DOHH2 (cell line): Measurements from ENCODE around the gene ATXN7L1.

Experiments used
- H3F3A ChIP-seq: fragments of 200-600 bp; sonication (generic), shearing (Covaris generic); 2 replicates; pipeline ENCODE4 v1.6.0; 2016; ENCODE audit warnings: antibody characterized with exemption, mild to moderate bottlenecking; ENCODE audit not compliant: control insufficient read depth, insufficient read depth
- H3K27ac ChIP-seq: fragments of 200-600 bp; sonication (generic); 2 replicates; pipeline ENCODE4 v1.5.1; 2014; ENCODE audit warnings: low read depth, mild to moderate bottlenecking, low read length, moderate library complexity
- H3K27me3 ChIP-seq: fragments of 200-600 bp; sonication (generic); 2 replicates; pipeline ENCODE4 v1.6.1; 2014; ENCODE audit warnings: mild to moderate bottlenecking, low read length, mixed read lengths; ENCODE audit not compliant: control insufficient read depth
- H3K36me3 ChIP-seq: fragments of 200-600 bp; sonication (generic); 2 replicates; pipeline ENCODE4 v1.6.1; 2014; ENCODE audit warnings: mild to moderate bottlenecking, low read length, moderate library complexity, mixed read lengths; ENCODE audit not compliant: control insufficient read depth
- H3K4me1 ChIP-seq: fragments of 200-600 bp; sonication (generic); 2 replicates; pipeline ENCODE4 v1.6.1; 2014; ENCODE audit warnings: mild to moderate bottlenecking, low read length, mixed read lengths; ENCODE audit not compliant: control insufficient read depth
- H3K4me2 ChIP-seq: fragments of 200-600 bp; sonication (generic); 2 replicates; pipeline ENCODE4 v1.6.0; 2014; ENCODE audit warnings: mild to moderate bottlenecking, low read length, moderate library complexity
- H3K4me3 ChIP-seq: fragments of 200-600 bp; sonication (generic); 2 replicates; pipeline ENCODE4 v1.5.1; 2014; ENCODE audit warnings: mild to moderate bottlenecking, low read length, mixed read lengths
- H3K79me2 ChIP-seq: fragments of 200-600 bp; sonication (generic); 2 replicates; pipeline ENCODE4 v1.6.1; 2014; ENCODE audit warnings: mild to moderate bottlenecking, low read length, mixed read lengths; ENCODE audit not compliant: control insufficient read depth
- H3K9me2 ChIP-seq: fragments of 200-600 bp; sonication (generic); replicated peaks from 2 replicates; pipeline ENCODE4 v1.6.1; 2014; ENCODE audit warnings: mild to moderate bottlenecking, low read length, mixed read lengths; ENCODE audit not compliant: control insufficient read depth
- H3K9me3 ChIP-seq: fragments of 200-600 bp; sonication (generic); 2 replicates; pipeline ENCODE4 v1.6.1; 2014; ENCODE audit warnings: antibody characterized with exemption, low read length, mixed read lengths; ENCODE audit not compliant: control insufficient read depth, insufficient read depth
- H4K20me1 ChIP-seq: fragments of 200-600 bp; sonication (generic); 2 replicates; pipeline ENCODE4 v1.6.0; 2014; ENCODE audit warnings: low read depth, mild to moderate bottlenecking, antibody characterized with exemption, low read length, moderate library complexity; ENCODE audit not compliant: control insufficient read depth, insufficient read depth
- EZH2phosphoT487 ChIP-seq: fragments of 200-600 bp; sonication (generic); IDR thresholded peaks from 2 replicates; pipeline ENCODE4 v1.6.1; 2017; ENCODE audit warnings: borderline replicate concordance, mild to moderate bottlenecking, antibody characterized with exemption, low read length, moderate library complexity, mixed read lengths
- TF ChIP-seq, protein P1 (sequence below): fragments of 200-600 bp; sonication (generic); IDR thresholded peaks from one replicate; pipeline ENCODE4 v1.5.1; 2014; ENCODE audit warnings: antibody characterized with exemption, mild to moderate bottlenecking, low read depth, low read length; ENCODE audit not compliant: poor library complexity, severe bottlenecking

Gene ATXN7L1

GRCh38 chr7:105643384-105643783 lies 233.0 kb downstream of the ATXN7L1 start:
- no peaks in the 10 kb centered on the region for H3K79me2 ChIP-seq
- H3K36me3 ChIP-seq, result peaks cover 6% of the 10 kb centered on the region
- TF ChIP-seq EZH2phosphoT487, result no peak
- TF ChIP-seq, protein P1, sequence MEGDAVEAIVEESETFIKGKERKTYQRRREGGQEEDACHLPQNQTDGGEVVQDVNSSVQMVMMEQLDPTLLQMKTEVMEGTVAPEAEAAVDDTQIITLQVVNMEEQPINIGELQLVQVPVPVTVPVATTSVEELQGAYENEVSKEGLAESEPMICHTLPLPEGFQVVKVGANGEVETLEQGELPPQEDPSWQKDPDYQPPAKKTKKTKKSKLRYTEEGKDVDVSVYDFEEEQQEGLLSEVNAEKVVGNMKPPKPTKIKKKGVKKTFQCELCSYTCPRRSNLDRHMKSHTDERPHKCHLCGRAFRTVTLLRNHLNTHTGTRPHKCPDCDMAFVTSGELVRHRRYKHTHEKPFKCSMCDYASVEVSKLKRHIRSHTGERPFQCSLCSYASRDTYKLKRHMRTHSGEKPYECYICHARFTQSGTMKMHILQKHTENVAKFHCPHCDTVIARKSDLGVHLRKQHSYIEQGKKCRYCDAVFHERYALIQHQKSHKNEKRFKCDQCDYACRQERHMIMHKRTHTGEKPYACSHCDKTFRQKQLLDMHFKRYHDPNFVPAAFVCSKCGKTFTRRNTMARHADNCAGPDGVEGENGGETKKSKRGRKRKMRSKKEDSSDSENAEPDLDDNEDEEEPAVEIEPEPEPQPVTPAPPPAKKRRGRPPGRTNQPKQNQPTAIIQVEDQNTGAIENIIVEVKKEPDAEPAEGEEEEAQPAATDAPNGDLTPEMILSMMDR, result no peak
- H3K27me3 ChIP-seq, result no peaks in the 10 kb centered on the region
- H3K9me3 ChIP-seq, result no peaks in the 10 kb centered on the region
- no peak overlapping the region for H3K27ac ChIP-seq
- 0 out of 2 replicates have a peak, but pooled peaks cover under 1% of the 10 kb centered on the region for H3K4me1 ChIP-seq
- no peaks in the 10 kb centered on the region for H3F3A ChIP-seq
- no peak overlapping the region for H3K4me2 ChIP-seq
- H4K20me1 ChIP-seq, result no peaks in the 10 kb centered on the region
- no peak overlapping the region for H3K4me3 ChIP-seq
- H3K9me2 ChIP-seq, result no peaks in the 10 kb centered on the region

GRCh38 chr7:105642264-105642663 lies 234.1 kb downstream of the ATXN7L1 start:
- H3K9me2 ChIP-seq, result no peaks in the 10 kb centered on the region
- H3K27ac ChIP-seq, result no peak overlapping the region
- H3K4me1 ChIP-seq, result no peaks in the 10 kb centered on the region
- H3K9me3 ChIP-seq, result no peaks in the 10 kb centered on the region
- H3K4me2 ChIP-seq, result no peak overlapping the region
- H3K4me3 ChIP-seq, result no peak overlapping the region
- no peaks in the 10 kb centered on the region for H3K27me3 ChIP-seq
- TF ChIP-seq, protein P1, result no peak
- no peak for TF ChIP-seq EZH2phosphoT487
- no peaks in the 10 kb centered on the region for H3F3A ChIP-seq
- no peaks in the 10 kb centered on the region for H3K79me2 ChIP-seq
- H4K20me1 ChIP-seq, result no peaks in the 10 kb centered on the region
- peaks cover 14% of the 10 kb centered on the region for H3K36me3 ChIP-seq

DNA sequence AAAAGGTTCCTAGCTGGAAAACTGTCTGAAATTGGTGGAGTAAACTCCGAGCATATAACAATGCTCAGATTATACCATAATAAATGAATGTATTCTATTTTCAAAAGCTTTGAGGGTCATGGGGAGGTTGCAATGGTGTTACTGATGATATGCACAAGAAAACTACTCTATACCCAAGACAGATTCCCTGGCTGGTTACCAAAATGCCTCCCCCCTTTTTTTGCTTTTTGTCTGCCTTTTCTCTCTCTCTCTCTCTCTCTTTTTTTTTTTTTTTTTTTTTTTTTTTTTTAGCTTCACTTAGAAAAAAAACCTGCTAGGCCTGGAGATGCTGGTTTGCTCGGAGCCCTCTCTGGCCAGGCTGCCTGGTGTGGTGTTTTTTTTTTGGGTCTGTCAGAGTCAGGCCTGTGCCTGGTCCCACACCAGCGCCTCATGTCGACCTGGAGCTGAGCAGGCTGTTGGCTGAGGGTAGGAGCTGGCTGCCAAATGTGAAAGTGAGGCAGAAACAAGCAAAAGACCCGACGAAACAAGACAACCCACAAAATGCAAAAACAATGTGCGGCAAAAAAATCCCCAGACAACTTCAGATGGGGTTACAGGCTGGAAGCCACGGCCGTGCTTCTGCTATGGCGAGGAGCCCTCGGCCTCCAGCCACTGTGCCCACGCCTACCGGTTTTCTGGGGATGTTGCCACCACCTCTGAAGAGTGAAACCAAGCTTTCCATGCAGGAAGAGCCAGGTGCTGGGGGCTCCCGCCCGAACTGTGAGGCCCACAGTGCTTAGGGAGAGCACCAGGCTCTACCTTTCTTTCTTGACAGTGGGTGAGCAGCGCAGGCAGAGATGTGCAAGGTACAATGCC lies 235.2 kb downstream of the ATXN7L1 start:
- Histone ChIP-seq H3K4me1 (no peaks in the 10 kb centered on the region), H3K4me2 (no peak overlapping the region), H3K4me3 (no peak overlapping the region), H3K79me2 (no peaks in the 10 kb centered on the region), H4K20me1 (no peaks in the 10 kb centered on the region), H3F3A (no peaks in the 10 kb centered on the region), H3K9me3 (no peaks in the 10 kb centered on the region), H3K27me3 (no peaks in the 10 kb centered on the region), H3K27ac (no peak overlapping the region), H3K9me2 (no peaks in the 10 kb centered on the region), H3K36me3 (peaks cover 20% of the 10 kb centered on the region)
- TF ChIP-seq EZH2phosphoT487, result no peak
- TF ChIP-seq, protein P1, result no peak
